GM23338 (cell line): ENCODE results near the gene PHF20. TPM values are rescaled to one million over a fixed set of nuclear protein-coding genes. Genes with fewer than 3 reads are reported as not detected.
A peak's percentile ranks its signal among the peaks of the same experiment; 100 is the strongest.

Experiments used
- ATAC-seq: fragments of 200-7000 bp; cut with Tn5 transposase; 3 replicates; pipeline ENCODE4 v1.9.1; 2020
- DNase-seq: peaks from one replicate; pipeline ENCODE4 v3.0.0-alpha.2; 2015; ENCODE audit warnings: low spot score
- H2AFZ ChIP-seq: fragments of 200-600 bp; sonication (generic); 2 replicates; pipeline ENCODE4 v1.8.0; 2016; ENCODE audit warnings: antibody characterized with exemption, mild to moderate bottlenecking, moderate library complexity
- H3F3A ChIP-seq: fragments of 200-600 bp; sonication (generic); replicated peaks from 2 replicates; pipeline ENCODE4 v1.8.0; 2017; ENCODE audit warnings: antibody characterized with exemption, mixed run types, low read depth
- H3K27ac ChIP-seq: fragments of 200-600 bp; sonication (generic); 2 replicates; pipeline ENCODE4 v1.6.1; 2016; ENCODE audit warnings: low read depth
- H3K27me3 ChIP-seq: fragments of 200-600 bp; sonication (generic); 2 replicates; pipeline ENCODE4 v1.8.0; 2016; ENCODE audit warnings: mild to moderate bottlenecking, mixed run types, moderate library complexity; ENCODE audit not compliant: insufficient read depth
- H3K36me3 ChIP-seq: fragments of 200-600 bp; sonication (generic); 2 replicates; pipeline ENCODE4 v1.8.0; 2016; ENCODE audit warnings: mild to moderate bottlenecking; ENCODE audit not compliant: insufficient read depth
- H3K4me1 ChIP-seq: fragments of 200-600 bp; sonication (generic); 2 replicates; pipeline ENCODE4 v1.8.0; 2016; ENCODE audit warnings: mild to moderate bottlenecking, moderate library complexity; ENCODE audit not compliant: insufficient read depth
- H3K4me2 ChIP-seq: fragments of 200-600 bp; sonication (generic); 2 replicates; pipeline ENCODE4 v1.7.1; 2017; ENCODE audit warnings: mixed run types
- H3K4me3 ChIP-seq: fragments of 200-600 bp; sonication (generic); 2 replicates; pipeline ENCODE4 v1.6.1; 2016; ENCODE audit warnings: mixed run types
- H3K79me2 ChIP-seq: fragments of 200-600 bp; sonication (generic); replicated peaks from 2 replicates; pipeline ENCODE4 v1.8.0; 2017; ENCODE audit warnings: mild to moderate bottlenecking; ENCODE audit not compliant: insufficient read depth
- H3K9me2 ChIP-seq: fragments of 200-600 bp; sonication (generic); 2 replicates; pipeline ENCODE4 v1.8.0; 2017; ENCODE audit not compliant: insufficient read depth
- H4K20me1 ChIP-seq: fragments of 200-600 bp; sonication (generic); replicated peaks from 2 replicates; pipeline ENCODE4 v1.8.0; 2017; ENCODE audit warnings: mild to moderate bottlenecking; ENCODE audit not compliant: insufficient read depth
- H3K27ac Mint-ChIP-seq: 2 replicates; pipeline ENCODE4 v1.8.0; 2020; ENCODE audit warnings: inconsistent platforms, mild to moderate bottlenecking, moderate library complexity, mixed read lengths
- H3K27me3 Mint-ChIP-seq: 3 replicates; pipeline ENCODE4 v1.8.0; 2022; ENCODE audit warnings: low read depth, mild to moderate bottlenecking, moderate library complexity, mixed read lengths, inconsistent platforms; ENCODE audit not compliant: insufficient read depth, poor library complexity
- H3K36me3 Mint-ChIP-seq: 3 replicates; pipeline ENCODE4 v1.8.0; 2021; ENCODE audit warnings: low read depth, mild to moderate bottlenecking, inconsistent platforms, moderate library complexity, mixed read lengths
- H3K4me1 Mint-ChIP-seq: 3 replicates; pipeline ENCODE4 v1.8.0; 2020; ENCODE audit warnings: mild to moderate bottlenecking, inconsistent platforms, mixed read lengths
- H3K4me3 Mint-ChIP-seq: 3 replicates; pipeline ENCODE4 v1.8.0; 2021; ENCODE audit warnings: moderate library complexity, mild to moderate bottlenecking, inconsistent platforms, mixed read lengths
- H3K9me3 Mint-ChIP-seq: 3 replicates; pipeline ENCODE4 v1.8.0; 2020; ENCODE audit warnings: moderate library complexity, mild to moderate bottlenecking, inconsistent platforms, mixed read lengths
- POLR2AphosphoS5 ChIP-seq: IDR thresholded peaks from 2 replicates; pipeline ENCODE4 v1.6.1; 2016; ENCODE audit warnings: antibody characterized with exemption, low read depth
- ZNF462 ChIP-seq: fragments of 250-450 bp; sonication (Bioruptor Pico); IDR thresholded peaks from 2 replicates; pipeline ENCODE4 v1.5.0; 2020; ENCODE audit warnings: mild to moderate bottlenecking, moderate library complexity
- polyA plus RNA-seq: library from polyadenylated mRNA; unstranded; fragments of >200 nt; fragmentation: Nextera tagmentation; extraction: Ambion mirVana; gene quantifications from 2 replicates; pipeline ENCODE4 v1.2.1, GENCODE V29; 2016
- total RNA-seq: library from RNA; depleted of rRNA; stranded (reverse); fragments of >200 nt; shearing (Covaris generic); gene quantifications from 2 replicates; pipeline ENCODE4 v1.2.3, GENCODE V29; 2014

The PHF20 gene
- total and polyA plus RNA-seq, 2 experiments from 2014 or later: 71.8 to 103 TPM

GRCh38 chr20:35952480-35953386 lies 180.9 kb downstream of the PHF20 start:
- H3K79me2 ChIP-seq: peaks cover 19% of the 10 kb centered on the region
- peak overlapping the region; percentile 75 for H3K4me3 ChIP-seq
- peaks cover 28% of the 10 kb centered on the region for H3F3A ChIP-seq
- peaks cover 14% of the 10 kb centered on the region; the same call in 1 of the 2 replicates for H3K4me1 ChIP-seq
- H2AFZ ChIP-seq: no peak overlapping the region
- peaks cover 16% of the 10 kb centered on the region for H4K20me1 ChIP-seq
- no peaks in the 10 kb centered on the region for H3K27me3 ChIP-seq
- peak overlapping the region; percentile 95 for H3K4me2 ChIP-seq
- peak overlapping the region; percentile 98 for H3K4me3 Mint-ChIP-seq
- ATAC-seq (no peak), DNase-seq (peak; percentile 21)
- peak overlapping the region; percentile 99 for H3K27ac ChIP-seq
- H3K36me3 ChIP-seq: no peaks in the 10 kb centered on the region
- H3K9me3 Mint-ChIP-seq: no peaks in the 10 kb centered on the region; the same call in 2 of the 3 replicates
- H3K9me2 ChIP-seq: no peaks in the 10 kb centered on the region
- peaks cover 17% of the 10 kb centered on the region for H3K36me3 Mint-ChIP-seq
- peaks cover 15% of the 10 kb centered on the region for H3K27me3 Mint-ChIP-seq
- peak overlapping the region; percentile 97 for H3K27ac Mint-ChIP-seq
- TF ChIP-seq ZNF462 (CRISPR knock-in tag): no peak
- TF ChIP-seq POLR2AphosphoS5: peak; percentile 34; the same call in 1 of the 2 replicates
- peaks cover 10% of the 10 kb centered on the region; the same call in 2 of the 3 replicates for H3K4me1 Mint-ChIP-seq
